Cardiac septum (tissue), 1 donor: ENCODE results near the gene IGSF5. TPM values are rescaled to one million over a fixed set of nuclear protein-coding genes. Genes with fewer than 3 reads are reported as not detected.

ENCODE experiments used
- DNase-seq: peaks from one replicate; pipeline ENCODE4 v3.0.0-alpha.2; 2020; ENCODE audit warnings: low spot score
- intact Hi-C: fragments of 100-400 bp; cut with DNase I; formaldehyde crosslinking; loops from one replicate; pipeline ENCODE4 v1.14.0; 2022
- total RNA-seq: library from RNA; stranded (reverse); fragmentation: NEBNext Ultra II Directional; extraction: Animal tissue kit (Norgen Biotek cat#: 25700); gene quantifications from one replicate; pipeline ENCODE4 v1.2.1, GENCODE V29; 2021
- donor health status: DM: no; HTN: no; CAD: no.

Gene IGSF5
- total RNA-seq, 1 donor from 2014 or later: 3.8 TPM

DNA sequence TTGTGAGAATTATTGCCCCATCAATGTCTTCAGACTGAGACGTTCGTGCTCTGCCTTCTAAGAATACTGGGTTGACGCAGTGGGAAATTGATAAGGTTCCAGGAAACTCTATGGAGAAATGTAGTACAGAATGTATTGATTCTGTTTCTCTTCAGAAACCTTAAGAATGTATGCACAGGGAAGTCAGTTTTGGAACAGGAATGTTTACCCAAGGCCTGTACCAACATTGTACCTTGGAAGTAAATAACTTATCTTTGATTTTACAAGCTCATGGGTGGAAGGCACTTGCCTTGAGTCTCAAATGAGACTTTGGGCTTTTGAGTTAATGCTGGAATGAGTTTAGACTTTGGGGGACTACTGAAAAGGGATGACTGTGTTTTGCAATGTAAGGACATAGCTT, 62.8 kb downstream of the IGSF5 start:
- DNase-seq: no peak
- intact Hi-C loops: no loop called here

DNA sequence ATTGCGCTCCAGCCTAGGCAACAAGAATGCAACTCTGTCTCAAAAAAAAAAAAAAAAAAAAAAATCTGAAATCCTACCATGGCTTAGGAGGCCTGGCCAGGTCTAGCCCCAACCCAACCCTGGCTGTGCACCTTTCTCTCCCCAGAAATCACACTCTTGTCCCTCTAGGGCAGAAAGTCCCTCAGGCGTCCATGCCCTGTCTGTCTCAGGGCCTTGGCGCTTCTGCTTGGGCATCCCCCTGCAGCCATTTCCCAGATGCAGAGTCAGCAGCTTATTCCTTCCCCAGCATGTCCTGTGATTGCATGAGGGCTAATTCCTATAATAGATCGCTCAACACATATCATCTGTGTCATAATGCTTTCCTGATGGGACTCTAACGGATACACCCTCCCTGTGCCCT, 65.0 kb downstream of the IGSF5 start:
- intact Hi-C loops: no loop called here
- DNase-seq: no peak

DNA sequence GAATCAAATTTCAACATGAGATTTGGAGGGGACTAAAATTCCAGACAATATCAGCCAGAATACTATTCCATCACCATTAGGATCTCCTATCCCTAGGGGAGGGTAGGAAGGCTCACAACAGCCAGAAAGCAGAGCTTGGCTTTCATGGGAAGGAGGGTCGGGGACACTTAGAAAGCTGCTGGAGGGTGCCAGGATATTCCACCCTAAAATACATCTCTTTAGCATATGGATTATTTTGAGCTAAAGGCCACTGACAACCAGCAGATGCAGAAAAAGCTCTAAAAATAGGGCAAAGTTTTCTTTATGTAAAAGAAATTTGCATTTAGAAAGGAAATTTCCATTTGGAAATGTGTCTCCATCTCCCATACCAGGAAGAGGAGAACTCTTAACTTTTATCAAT, 68.0 kb downstream of the IGSF5 start:
- no peak for DNase-seq
- intact Hi-C loops: no loop called here

DNA sequence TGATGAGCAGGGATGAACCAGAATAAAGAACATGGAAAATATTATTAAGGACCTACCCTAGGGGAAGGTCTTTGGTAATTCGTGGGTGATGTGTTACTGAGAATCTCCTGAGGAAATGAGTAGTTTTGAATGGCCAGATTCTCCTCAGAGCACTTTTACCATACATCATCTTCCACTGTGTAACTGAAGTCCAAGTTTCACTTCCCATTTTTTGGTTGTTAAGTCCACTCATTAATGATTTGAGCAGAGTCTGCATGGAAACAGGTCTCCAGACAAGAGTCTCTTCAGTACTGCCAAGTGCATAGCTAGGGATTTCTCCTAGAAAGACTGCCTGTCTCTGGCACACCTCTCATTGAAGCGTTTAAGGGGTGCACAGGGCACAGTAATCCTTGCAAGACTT, 73.6 kb downstream of the IGSF5 start:
- intact Hi-C loops: no loop called here
- no peak for DNase-seq

DNA sequence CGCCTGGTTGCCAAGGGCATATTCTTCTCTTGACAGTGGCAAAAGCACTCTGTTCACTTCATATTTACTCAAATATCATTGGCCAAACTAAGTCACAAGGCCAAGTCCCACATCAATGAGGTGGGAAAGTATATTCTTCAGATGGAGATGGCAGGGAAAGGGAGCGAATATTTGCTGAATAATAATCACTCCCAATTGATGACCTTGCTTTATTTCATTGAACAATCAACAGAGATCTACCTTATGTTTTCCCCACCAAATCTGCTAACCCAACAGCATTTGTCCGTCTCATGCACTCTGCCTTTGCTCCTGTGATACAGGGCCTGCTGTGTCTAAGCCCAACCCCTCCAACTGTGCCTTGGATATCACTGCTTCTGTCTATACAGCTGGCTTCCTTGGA, 77.1 kb downstream of the IGSF5 start:
- intact Hi-C loops: no loop called here
- no peak for DNase-seq

DNA sequence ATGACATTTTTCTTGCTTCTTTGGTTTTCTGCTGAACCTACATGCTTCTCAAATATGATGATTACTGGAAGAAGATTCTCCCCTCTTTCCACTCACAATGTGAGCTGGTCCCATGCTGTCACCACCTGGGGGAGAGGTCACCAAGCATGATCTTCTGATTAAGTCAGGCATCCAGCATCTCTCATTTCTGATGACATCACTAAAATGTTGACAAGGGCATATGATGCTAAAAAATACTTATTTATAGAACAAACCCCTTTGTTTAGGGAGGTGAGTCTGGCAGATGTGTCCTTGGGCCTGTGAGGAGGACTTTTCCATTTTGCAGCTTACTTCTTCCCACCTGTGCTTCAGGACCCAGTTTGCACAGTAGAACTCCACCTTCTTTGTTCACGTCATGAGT, 80.3 kb downstream of the IGSF5 start:
- intact Hi-C loops: no loop called here
- no peak for DNase-seq

DNA sequence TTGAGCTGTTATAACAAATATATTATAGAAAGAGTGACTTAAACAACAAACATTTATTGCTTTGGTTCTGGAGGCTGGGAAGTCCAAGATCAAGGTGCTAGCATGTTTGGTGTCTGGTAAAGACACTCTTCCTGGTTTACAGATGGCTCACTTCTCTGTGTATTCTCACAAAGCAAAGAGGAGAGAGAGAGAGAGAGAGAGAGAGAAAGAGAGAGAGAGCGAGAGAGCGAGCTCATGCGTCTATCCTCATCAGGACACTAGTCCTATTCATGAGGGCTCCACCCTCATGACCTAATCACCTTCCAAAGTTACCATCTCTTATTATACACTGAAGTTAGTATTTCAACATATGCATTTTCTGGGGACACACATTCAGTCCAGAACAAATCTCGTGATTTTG, 89.6 kb downstream of the IGSF5 start:
- DNase-seq: no peak
- intact Hi-C loops: no loop called here

DNA sequence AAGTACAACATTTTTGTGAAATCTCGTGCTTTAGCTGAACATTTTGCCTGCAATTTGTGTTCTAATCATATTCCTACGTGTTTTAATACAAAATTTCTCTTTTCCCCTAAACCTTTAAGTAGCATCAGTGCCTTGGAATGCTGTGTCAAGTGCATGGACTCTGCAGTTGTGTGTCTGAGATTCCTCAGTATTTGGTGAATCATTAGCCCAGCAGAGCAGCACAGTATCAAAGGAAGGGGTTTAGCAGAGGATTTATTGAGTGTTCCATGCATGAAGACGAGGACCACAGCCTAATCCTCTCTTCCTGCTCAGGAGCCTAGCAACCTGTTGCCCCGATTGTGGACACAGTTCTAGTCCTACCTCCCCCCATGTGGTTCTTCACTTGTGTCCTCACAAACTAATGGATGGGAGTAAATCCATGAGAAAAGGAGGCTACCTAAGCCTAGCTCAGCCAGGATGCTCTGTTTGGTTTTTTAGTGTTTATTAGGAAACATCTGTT, 92.9 kb downstream of the IGSF5 start:
- intact Hi-C loops: no loop called here
- no peak for DNase-seq

DNA sequence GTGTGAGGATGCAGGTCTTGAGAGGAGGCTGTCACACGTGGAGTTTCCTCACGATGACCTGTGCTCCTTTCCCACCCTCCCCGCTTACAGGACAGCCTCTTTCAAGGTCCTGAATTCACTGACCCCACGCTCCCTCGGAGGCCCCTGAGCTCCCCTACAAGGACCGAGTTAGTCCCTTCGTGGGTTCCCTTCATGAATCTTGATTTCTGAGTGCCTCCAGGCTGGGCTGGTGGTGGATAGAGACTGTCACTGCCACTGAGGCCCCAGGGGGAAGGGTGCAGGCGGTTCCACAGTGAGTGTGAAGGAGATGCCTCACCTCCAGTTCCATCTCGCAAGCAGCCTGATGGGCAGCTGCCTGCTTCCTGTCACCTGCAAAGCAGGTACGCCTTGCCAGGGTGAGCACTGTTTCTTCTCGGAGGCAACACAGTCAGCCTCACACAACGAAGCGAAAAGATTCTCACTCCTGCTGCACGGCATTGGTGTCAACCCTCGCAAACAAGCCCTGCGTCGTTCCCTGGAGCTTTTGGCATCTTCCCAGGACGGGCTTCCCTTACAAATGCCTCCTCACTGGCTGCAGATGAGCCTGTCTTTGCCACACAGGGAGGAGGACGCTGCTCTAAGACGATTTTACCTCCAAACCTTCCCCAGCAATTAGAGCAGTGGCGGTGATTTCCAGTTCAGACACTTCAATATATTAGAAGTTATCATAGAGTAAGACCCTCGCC, 95.6 kb downstream of the IGSF5 start:
- intact Hi-C loops: no loop called here
- no peak for DNase-seq

DNA sequence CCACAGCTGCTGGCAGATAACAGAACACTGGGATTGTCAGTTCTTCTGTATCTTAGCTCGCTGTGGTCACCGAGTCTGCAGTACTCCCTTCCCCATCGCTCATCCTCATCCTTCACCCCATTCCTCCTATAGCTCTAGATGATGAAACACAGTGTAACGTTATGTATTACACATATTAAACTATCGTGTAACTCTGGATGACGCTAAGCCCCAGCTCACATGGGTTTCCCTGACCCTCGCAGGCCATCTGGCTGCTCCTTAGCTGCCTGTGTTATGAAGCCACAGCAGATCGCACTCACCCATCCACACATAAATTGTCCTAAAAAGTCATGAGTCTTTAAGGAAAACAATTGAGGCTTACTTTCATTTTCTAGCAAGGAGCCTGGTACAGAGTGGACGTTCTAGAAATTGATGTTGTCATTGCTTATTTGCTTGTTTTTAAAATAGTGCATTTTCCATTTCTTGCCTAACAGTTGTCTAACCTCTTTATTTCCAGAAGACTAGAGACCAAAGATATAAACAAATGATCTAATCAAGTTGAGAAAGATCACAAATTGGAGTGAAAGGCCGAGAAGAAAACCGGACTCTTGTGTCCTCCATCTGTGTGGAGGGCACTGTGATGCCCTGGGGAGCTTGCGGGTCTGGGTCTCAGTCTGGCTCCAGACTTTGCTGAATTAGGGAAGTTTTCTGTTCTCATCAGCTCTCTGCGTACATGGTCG, 97.9 kb downstream of the IGSF5 start:
- intact Hi-C loops: no loop called here
- no peak for DNase-seq

DNA sequence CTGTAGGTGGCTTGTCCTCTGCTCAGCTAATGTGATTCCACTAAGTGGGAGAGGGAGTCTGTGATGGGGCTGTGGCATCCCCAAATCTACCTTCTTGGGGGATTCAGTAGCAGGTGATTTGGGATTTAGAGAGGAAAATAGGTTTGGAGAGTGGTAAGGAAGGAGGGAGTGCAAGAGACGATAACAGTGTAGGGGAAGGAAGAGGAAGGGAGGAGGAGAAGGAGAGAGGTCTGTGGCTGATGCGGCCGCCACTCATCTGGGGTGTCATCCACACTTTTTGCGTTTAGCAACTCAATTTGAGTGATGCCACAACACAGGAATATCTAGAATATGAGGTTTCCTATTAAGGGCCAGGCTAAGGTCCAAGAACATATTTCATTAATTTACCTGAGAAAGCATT, 98.5 kb downstream of the IGSF5 start:
- intact Hi-C loops: no loop called here
- DNase-seq: no peak

DNA sequence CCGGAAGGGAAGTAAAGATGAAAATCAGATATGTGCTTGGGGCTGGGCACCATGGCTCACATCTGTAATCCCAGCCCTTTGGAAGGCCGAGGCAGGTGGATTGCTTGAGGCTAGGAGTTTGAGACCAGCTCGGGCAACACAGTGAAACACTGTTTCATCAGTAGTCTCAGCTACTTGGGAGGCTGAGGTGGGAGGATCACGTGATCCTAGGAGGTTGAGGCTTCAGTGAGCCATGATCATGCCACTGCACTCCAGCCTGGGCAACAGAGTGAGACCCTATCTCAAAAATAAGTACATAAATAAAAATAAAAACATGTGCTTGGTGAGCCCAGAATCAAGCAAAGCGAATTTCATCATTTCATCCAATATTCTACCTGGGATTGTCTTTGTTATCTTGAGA, 98.9 kb downstream of the IGSF5 start:
- intact Hi-C loops: no loop called here
- DNase-seq: no peak

DNA sequence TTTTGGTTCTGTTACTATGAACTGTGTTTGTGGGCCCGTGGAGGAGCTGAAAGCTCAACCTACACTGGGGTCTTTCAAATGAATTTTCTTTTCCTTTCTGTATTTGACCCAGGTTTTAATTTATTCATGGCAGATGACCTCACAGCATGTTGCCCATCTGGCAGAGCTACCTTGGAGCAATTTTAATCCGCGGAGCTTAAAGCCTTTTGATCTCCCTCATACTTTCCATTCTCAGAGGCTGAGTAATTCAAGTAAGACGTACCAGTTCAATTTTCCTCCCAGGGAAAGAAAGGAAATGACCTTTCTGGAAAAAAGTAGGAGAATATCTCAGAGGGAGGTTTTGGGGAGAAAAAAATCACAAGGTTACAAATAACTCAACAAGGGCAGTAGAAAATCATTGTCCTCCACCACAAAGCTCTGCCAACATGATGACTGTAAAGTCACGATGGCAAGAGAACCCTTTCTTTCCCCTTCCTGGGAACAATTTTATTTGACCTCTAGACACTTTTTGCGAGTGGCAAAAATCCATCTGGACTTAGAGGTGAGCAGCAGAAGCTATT, 100.7 kb downstream of the IGSF5 start:
- no peak for DNase-seq
- intact Hi-C loops: no loop called here

DNA sequence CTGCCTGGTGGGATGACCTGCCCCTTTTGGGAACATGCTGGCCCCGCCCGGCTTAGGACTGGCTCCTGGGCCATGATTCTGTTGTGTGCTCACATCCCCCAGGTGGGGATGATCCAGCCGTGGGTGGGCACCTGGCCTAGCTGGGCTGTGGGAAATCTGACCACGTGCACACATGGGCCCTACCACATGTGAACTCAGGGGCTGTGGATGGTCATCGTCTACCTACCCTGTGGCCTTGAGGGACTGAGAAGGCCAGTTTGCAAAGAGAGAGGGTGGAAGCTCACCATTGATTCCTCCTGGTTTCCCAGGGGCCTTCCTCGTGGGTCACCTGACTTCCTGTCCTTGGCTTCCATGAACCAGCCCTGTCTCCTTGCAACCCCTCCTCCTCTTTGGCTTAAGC, 102.9 kb downstream of the IGSF5 start:
- no peak for DNase-seq
- intact Hi-C loops: no loop called here

DNA sequence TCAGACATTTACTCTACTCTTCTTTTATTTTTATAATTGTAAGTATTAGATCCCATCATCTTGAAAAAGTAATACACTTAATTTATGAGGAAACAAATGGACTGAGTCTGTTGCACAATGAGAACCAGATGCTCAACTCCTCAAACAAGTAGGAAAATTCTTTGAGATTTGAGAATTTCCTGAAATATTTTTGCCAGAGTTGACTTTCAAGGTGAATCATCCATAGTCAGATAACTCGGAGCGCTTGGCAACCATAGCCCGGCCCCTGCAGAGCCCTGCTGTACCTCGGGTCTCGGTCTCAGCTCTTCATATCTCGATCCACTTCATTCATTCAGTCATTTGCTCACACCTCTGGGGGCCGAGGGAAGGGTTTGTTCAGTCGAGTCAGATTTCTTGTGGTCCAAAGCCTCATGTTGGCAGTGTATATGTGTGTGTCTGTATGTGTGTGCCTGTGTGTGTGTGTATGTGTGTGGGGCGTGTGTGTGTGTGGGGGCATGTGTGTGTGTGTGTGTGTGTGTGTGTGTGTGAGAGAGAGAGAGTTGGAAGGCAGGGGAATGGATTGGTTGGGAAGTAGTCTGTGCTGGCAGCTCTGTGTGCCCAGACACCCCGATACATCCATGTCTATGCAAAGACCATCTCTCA, 104.2 kb downstream of the IGSF5 start:
- intact Hi-C loops: no loop called here
- DNase-seq: no peak

DNA sequence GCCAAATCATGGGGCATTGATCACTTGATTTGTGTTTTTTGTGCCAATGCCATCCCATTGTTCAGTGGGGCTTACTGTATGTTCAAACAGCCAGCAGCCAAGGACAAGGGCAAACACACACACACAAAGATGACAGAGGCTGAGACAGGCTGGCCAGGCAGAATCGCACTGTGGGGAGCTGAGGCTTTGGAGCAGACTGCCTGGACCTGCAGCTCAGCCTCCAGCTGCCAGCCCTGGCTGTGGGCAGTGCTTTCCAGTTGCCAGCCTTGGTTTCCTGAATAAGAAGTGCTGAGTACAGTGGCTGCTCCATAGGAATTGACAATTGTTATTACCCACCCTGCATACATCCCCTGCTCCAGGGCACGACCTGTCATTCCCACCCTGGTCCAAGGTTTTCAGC, 105.3 kb downstream of the IGSF5 start:
- DNase-seq: no peak
- intact Hi-C loops: no loop called here

DNA sequence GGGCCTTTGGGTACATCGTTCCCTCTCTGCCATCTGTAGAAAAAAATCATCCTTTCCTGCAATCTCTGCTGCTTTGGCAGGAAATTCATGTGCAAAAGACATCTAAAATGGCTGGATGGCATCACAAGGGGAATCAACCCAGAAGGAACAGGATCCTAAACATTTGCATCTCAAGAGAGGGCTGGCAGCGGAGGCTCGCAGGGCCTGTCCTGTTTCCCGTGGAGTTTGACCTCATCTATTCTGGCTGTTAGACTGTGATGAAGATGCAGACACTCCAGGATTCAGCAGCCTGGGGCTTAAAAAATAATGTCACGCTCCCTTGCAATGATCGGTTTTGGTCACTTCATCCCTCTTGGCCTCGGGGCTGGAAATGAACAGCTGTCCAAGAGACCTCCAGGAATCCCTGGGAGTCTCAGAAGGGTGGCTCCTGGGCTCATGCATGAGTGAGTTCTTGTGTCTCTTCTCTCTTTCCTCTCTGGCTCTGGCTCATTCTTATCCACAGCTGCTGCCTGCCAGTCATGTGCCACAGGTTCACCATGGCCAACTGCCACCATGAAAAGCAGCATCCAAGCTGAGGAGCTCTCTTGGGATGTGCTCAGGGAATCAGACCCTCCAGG, 106.1 kb downstream of the IGSF5 start:
- intact Hi-C loops: no loop called here
- no peak for DNase-seq
